GM12801 (cell line): ENCODE results near the gene ZNF101.

Experiments used
- CTCF ChIP-seq: IDR thresholded peaks from one replicate; pipeline ENCODE4 v1.5.1; 2011; ENCODE audit warnings: control low read depth; ENCODE audit not compliant: insufficient read length; ENCODE audit errors: extremely low read depth

ZNF101 gene

GRCh38 chr19:19634516-19635312 is 33.9 kb upstream of the ZNF101 start:
- TF ChIP-seq CTCF, result no peak

GRCh38 chr19:19635313-19635702 is 33.3 kb upstream of the ZNF101 start:
- no peak for TF ChIP-seq CTCF

GRCh38 chr19:19636573-19637185 is 32.0 kb upstream of the ZNF101 start:
- TF ChIP-seq CTCF, result no peak

- TF ChIP-seq CTCF, result no peak
Observed at GRCh38 chr19:19637186-19637522, 31.5 kb upstream of the ZNF101 start.

GRCh38 chr19:19637523-19638251 is 31.0 kb upstream of the ZNF101 start:
- no peak for TF ChIP-seq CTCF

GRCh38 chr19:19642506-19643157 is 26.0 kb upstream of the ZNF101 start:
- no peak for TF ChIP-seq CTCF
